Breast epithelium (tissue), 3 donors: ENCODE results near the gene KLHDC2.

ENCODE experiments used
- CTCF ChIP-seq, 3 donors: fragments of 450-650 bp; IDR thresholded peaks; one replicate each; pipeline ENCODE4 v1.5.1; 2016 to 2017; ENCODE audit warnings: antibody characterized with exemption in 3 of 3, mild to moderate bottlenecking in 3 of 3, moderate library complexity in 3 of 3
- POLR2A ChIP-seq: fragments of 450-650 bp; IDR thresholded peaks from one replicate; pipeline ENCODE4 v1.6.1; 2016; ENCODE audit warnings: antibody characterized with exemption, mild to moderate bottlenecking, moderate library complexity
- POLR2AphosphoS5 ChIP-seq, 3 donors: sonication (generic); formaldehyde crosslinking; IDR thresholded peaks; one replicate each; pipeline ENCODE4 v1.6.1; 2017; ENCODE audit warnings: antibody characterized with exemption in 3 of 3

DNA sequence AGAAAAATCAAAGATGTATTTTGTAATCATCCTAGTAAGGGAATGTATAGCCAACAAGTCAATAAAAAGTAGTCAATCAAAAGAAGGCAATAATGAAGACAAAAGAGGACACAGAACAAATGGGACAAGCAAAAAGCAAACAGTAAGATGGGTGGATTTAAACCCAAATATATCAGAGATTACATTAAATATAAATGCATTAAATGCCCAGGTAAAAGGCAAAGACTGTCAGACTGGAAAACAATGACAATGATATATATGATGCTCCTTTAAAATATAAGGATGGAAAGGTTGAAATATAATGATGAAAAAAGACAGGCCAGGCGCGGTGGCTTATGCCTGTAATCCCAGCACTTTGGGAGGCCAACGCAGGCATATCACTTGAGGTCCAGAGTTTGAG, 48.9 kb downstream of the KLHDC2 start:
- no peak for TF ChIP-seq CTCF (IDR thresholded peaks at IDR 0.05)
- no peak for TF ChIP-seq POLR2AphosphoS5 (IDR thresholded peaks at IDR 0.05)
- TF ChIP-seq POLR2A, result no peak
